A549 (cell line): ENCODE results near the gene VEGFC. TPM values are rescaled to one million over a fixed set of nuclear protein-coding genes. Genes with fewer than 3 reads are reported as not detected.

Experiments used
- ATAC-seq, 2 experiments: fragments of 200-7000 bp in 1 of 2; fragments of >200 bp in 1 of 2; cut with Nextera tagmentation in 1 of 2; cut with Tn5 transposase in 1 of 2; 3 replicates each; pipeline versions ENCODE4 v1.8.0 to v1.9.1; 2018 to 2020; ENCODE audit warnings: mild to moderate bottlenecking in 1 of 2, moderate library complexity in 1 of 2
- CTCF ChIA-PET: fragments of 300-600 bp; sonication (Branson Sonifier 250); formaldehyde crosslinking; extraction: SDS; loops from one replicate; lab custom pipeline; 2021; ENCODE audit warnings: antibody characterized with exemption, inconsistent platforms; lab: Yijun Ruan, JAX
- POLR2A ChIA-PET: fragments of 350-600 bp; formaldehyde crosslinking; extraction: SDS; loops from one replicate; lab custom pipeline; 2021; ENCODE audit warnings: antibody characterized with exemption, inconsistent platforms; lab: Yijun Ruan, JAX
- DNase-seq, 2 experiments: peaks; one replicate each; pipeline versions ENCODE4 v3.0.0 to v3.0.0-alpha.2; 2011 to 2016; ENCODE audit warnings: low read depth in 1 of 2, low spot score in 1 of 2
- FAIRE-seq: peaks from 2 replicates; lab custom pipeline; 2011; peaks lifted over from hg19 to GRCh38; lab: Jason Lieb, UNC
- H3K27ac ChIP-seq, 2 experiments: fragments of >200 bp; sonication (Bioruptor Twin); formaldehyde crosslinking; 3 replicates each; pipeline ENCODE4 v1.5.1; 2016 to 2017
- H3K4me1 ChIP-seq: fragments of >200 bp; sonication (Bioruptor Twin); formaldehyde crosslinking; 3 replicates; pipeline ENCODE4 v1.6.1; 2016
- H3K4me2 ChIP-seq: fragments of >200 bp; sonication (Bioruptor Twin); formaldehyde crosslinking; 3 replicates; pipeline ENCODE4 v1.6.1; 2016
- H3K4me3 ChIP-seq: fragments of >200 bp; sonication (Bioruptor Twin); formaldehyde crosslinking; 3 replicates; pipeline ENCODE4 v1.5.1; 2016
- H3K9me3 ChIP-seq: fragments of >200 bp; sonication (Bioruptor Twin); formaldehyde crosslinking; 3 replicates; pipeline ENCODE4 v1.6.1; 2016
- CBX2 ChIP-seq: fragments of 200-600 bp; sonication (generic); IDR thresholded peaks from 2 replicates; pipeline ENCODE4 v1.6.1; 2016; ENCODE audit warnings: low read depth, mild to moderate bottlenecking, borderline replicate concordance
- CHD2 ChIP-seq: fragments of 150-350 bp; IDR thresholded peaks from 2 replicates; pipeline ENCODE4 v1.6.1; 2014; ENCODE audit warnings: low read length; ENCODE audit not compliant: partially characterized antibody
- CHD4 ChIP-seq: fragments of 200-600 bp; sonication (generic); IDR thresholded peaks from 2 replicates; pipeline ENCODE4 v1.6.1; 2016; ENCODE audit warnings: antibody characterized with exemption, mild to moderate bottlenecking, borderline replicate concordance
- EHMT2 ChIP-seq: fragments of 200-600 bp; sonication (generic); IDR thresholded peaks from 2 replicates; pipeline ENCODE4 v1.6.1; 2016; ENCODE audit warnings: antibody characterized with exemption, low read depth, mild to moderate bottlenecking, moderate library complexity
- FOSL2 ChIP-seq, 2 experiments: fragments of 450-650 bp in 1 of 2; fragments of >200 bp in 1 of 2; sonication (Bioruptor Twin) in 1 of 2; formaldehyde crosslinking; IDR thresholded peaks; 2 replicates each; pipeline versions ENCODE4 v1.5.0 to v1.6.1; 2016 to 2020; ENCODE audit warnings: mild to moderate bottlenecking in 1 of 2, moderate library complexity in 1 of 2
- FOXS1 ChIP-seq: fragments of 250-450 bp; sonication (Bioruptor Pico); IDR thresholded peaks from 2 replicates; pipeline ENCODE4 v1.5.0; 2020; ENCODE audit warnings: mild to moderate bottlenecking, moderate library complexity
- HDAC2 ChIP-seq: fragments of 200-600 bp; sonication (generic); IDR thresholded peaks from 2 replicates; pipeline ENCODE4 v1.6.1; 2016
- HES2 ChIP-seq: fragments of >200 bp; sonication (Bioruptor Twin); formaldehyde crosslinking; IDR thresholded peaks from 2 replicates; pipeline ENCODE4 v1.6.1; 2016
- JUN ChIP-seq, 2 experiments: fragments of >200 bp; sonication (Bioruptor Twin); formaldehyde crosslinking; IDR thresholded peaks; 2 replicates in 1 of 2; 3 replicates in 1 of 2; pipeline ENCODE4 v1.6.1; 2016 to 2017
- JUNB ChIP-seq: fragments of >200 bp; sonication (Bioruptor Twin); formaldehyde crosslinking; IDR thresholded peaks from 2 replicates; pipeline ENCODE4 v1.6.1; 2016
- KDM1A ChIP-seq: fragments of 200-600 bp; sonication (generic); IDR thresholded peaks from 2 replicates; pipeline ENCODE4 v1.6.1; 2016; ENCODE audit warnings: low read depth, mild to moderate bottlenecking
- KDM5A ChIP-seq: fragments of 200-600 bp; sonication (generic); IDR thresholded peaks from 2 replicates; pipeline ENCODE4 v1.6.1; 2016; ENCODE audit warnings: antibody characterized with exemption, mild to moderate bottlenecking
- NFE2L2 ChIP-seq: fragments of 150-350 bp; conservative IDR thresholded peaks from 2 replicates; pipeline ENCODE4 v1.6.1; 2014; ENCODE audit warnings: low read length
- POLR2AphosphoS2 ChIP-seq: conservative IDR thresholded peaks from 2 replicates; pipeline ENCODE4 v1.6.1; 2012; ENCODE audit warnings: low read length, improper control_type of control experiment, inconsistent platforms
- RFX5 ChIP-seq: fragments of 450-650 bp; IDR thresholded peaks from 2 replicates; pipeline ENCODE4 v1.7.1; 2014; ENCODE audit warnings: antibody characterized with exemption, mild to moderate bottlenecking, moderate library complexity
- ZSCAN20 ChIP-seq: fragments of 250-450 bp; sonication (Bioruptor Pico); IDR thresholded peaks from 2 replicates; pipeline ENCODE4 v1.8.0; 2022; ENCODE audit warnings: mild to moderate bottlenecking, moderate library complexity
- WGBS: methylation state at CpG from one replicate; pipeline ENCODE4 v1.1.6; 2017; ENCODE audit errors: missing lambda C conversion rate; 5-methylcytosine and 5-hydroxymethylcytosine counted together
- polyA plus RNA-seq, 4 experiments: library from polyadenylated mRNA; depleted of rRNA in 3 of 4; stranded (reverse); fragments of >200 nt; fragmentation: RNase III in 1 of 4; extraction: RNeasy Plus Mini Kit Qiagen cat#74134 plus additional on column Dnase treatment in 1 of 4; gene quantifications; 2 replicates in 3 of 4; 3 replicates in 1 of 4; pipeline ENCODE4 v1.2.3, GENCODE V29; 2011 to 2017
- TF ChIP-seq, protein P1 (sequence below): fragments of 200-600 bp; sonication (generic); IDR thresholded peaks from 2 replicates; pipeline ENCODE4 v1.6.1; 2016; ENCODE audit warnings: antibody characterized with exemption, mild to moderate bottlenecking, moderate library complexity
- TF ChIP-seq, protein P2 (sequence below): fragments of 450-650 bp; IDR thresholded peaks from 2 replicates; pipeline ENCODE4 v1.6.1; 2014; ENCODE audit warnings: antibody characterized with exemption
- TF ChIP-seq, protein P3 (sequence below): fragments of 250-450 bp; sonication (Bioruptor Pico); IDR thresholded peaks from 2 replicates; pipeline ENCODE4 v1.5.0; 2020; ENCODE audit warnings: low read depth, mild to moderate bottlenecking, moderate library complexity
- TF ChIP-seq, protein P4 (sequence below): fragments of 150-350 bp; IDR thresholded peaks from 2 replicates; pipeline ENCODE4 v1.6.1; 2014; ENCODE audit warnings: low read depth, mild to moderate bottlenecking, low read length
- TF ChIP-seq, protein P5 (sequence below): fragments of 250-450 bp; sonication (Bioruptor Pico); IDR thresholded peaks from 2 replicates; pipeline ENCODE4 v1.5.0; 2021; ENCODE audit warnings: mild to moderate bottlenecking, moderate library complexity, borderline replicate concordance

Gene VEGFC
- polyA plus RNA-seq, 2 of the 4 experiments (the other 2 are of a cell fraction): 11.6 to 14.4 TPM

DNA sequence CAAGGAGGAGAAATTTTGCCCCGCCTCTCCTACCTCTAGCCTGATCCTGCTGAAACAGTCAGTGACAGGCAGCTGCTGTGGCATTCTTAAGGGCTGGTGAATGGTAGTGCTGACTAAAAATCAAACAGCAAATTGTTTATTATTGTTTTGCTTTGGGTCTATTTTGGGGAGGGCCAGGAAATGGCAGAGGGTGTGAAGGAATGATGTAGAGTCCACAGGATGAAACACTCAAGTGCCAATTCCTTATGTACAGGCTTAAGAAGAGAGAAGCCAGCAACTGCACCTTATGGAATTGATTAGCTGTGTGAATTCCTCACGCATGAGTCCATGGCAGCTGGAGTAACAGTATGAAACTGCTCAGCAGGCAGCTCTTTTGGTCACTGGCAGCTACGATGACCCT lies 39.7 kb downstream of the VEGFC start (continued):
- TF ChIP-seq RFX5 (no peak), NFE2L2 (no peak), KDM1A (no peak)

- ATAC-seq: no peak
- H3K4me3 ChIP-seq: no peak overlapping the region
- FAIRE-seq: no peak
- no peak overlapping the region for H3K27ac ChIP-seq
- TF ChIP-seq HDAC2 (no peak), EHMT2 (no peak), KDM1A (no peak), CBX2 (no peak), POLR2AphosphoS2 (no peak)
- no peaks in the 10 kb centered on the region for H3K9me3 ChIP-seq
- ChIA-PET CTCF (no interaction called here), POLR2A (no interaction called here)
- no peak overlapping the region for H3K4me2 ChIP-seq
- no peak for DNase-seq
- 83% methylated on average over 6 of the region's 6 CpGs for WGBS
- peaks cover 23% of the 10 kb centered on the region for H3K4me1 ChIP-seq
Measured at GRCh38 chr4:176752191-176752749, 40.5 kb downstream of the VEGFC start.

GRCh38 chr4:176751061-176751460 lies 41.7 kb downstream of the VEGFC start:
- 53% methylated on average over 2 of the region's 2 CpGs for WGBS
- Histone ChIP-seq H3K9me3 (no peaks in the 10 kb centered on the region), H3K4me3 (no peak overlapping the region), H3K4me1 (peaks cover 26% of the 10 kb centered on the region), H3K4me2 (no peak overlapping the region; the same call in 2 of the 3 replicates), H3K27ac (no peak overlapping the region)
- FAIRE-seq (no peak), DNase-seq (no peak), ATAC-seq (no peak)
- TF ChIP-seq KDM5A: no peak
- no peak for TF ChIP-seq ZSCAN20
- no peak for TF ChIP-seq HES2
- TF ChIP-seq, protein P1, sequence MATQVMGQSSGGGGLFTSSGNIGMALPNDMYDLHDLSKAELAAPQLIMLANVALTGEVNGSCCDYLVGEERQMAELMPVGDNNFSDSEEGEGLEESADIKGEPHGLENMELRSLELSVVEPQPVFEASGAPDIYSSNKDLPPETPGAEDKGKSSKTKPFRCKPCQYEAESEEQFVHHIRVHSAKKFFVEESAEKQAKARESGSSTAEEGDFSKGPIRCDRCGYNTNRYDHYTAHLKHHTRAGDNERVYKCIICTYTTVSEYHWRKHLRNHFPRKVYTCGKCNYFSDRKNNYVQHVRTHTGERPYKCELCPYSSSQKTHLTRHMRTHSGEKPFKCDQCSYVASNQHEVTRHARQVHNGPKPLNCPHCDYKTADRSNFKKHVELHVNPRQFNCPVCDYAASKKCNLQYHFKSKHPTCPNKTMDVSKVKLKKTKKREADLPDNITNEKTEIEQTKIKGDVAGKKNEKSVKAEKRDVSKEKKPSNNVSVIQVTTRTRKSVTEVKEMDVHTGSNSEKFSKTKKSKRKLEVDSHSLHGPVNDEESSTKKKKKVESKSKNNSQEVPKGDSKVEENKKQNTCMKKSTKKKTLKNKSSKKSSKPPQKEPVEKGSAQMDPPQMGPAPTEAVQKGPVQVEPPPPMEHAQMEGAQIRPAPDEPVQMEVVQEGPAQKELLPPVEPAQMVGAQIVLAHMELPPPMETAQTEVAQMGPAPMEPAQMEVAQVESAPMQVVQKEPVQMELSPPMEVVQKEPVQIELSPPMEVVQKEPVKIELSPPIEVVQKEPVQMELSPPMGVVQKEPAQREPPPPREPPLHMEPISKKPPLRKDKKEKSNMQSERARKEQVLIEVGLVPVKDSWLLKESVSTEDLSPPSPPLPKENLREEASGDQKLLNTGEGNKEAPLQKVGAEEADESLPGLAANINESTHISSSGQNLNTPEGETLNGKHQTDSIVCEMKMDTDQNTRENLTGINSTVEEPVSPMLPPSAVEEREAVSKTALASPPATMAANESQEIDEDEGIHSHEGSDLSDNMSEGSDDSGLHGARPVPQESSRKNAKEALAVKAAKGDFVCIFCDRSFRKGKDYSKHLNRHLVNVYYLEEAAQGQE: no peak
- TF ChIP-seq, protein P2, sequence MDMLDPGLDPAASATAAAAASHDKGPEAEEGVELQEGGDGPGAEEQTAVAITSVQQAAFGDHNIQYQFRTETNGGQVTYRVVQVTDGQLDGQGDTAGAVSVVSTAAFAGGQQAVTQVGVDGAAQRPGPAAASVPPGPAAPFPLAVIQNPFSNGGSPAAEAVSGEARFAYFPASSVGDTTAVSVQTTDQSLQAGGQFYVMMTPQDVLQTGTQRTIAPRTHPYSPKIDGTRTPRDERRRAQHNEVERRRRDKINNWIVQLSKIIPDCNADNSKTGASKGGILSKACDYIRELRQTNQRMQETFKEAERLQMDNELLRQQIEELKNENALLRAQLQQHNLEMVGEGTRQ: no peak
- TF ChIP-seq FOXS1 (CRISPR knock-in tag): no peak
- TF ChIP-seq JUN (IDR thresholded peaks at IDR 0.05): no peak
- no peak for TF ChIP-seq CHD4
- no peak for TF ChIP-seq FOSL2 (IDR thresholded peaks at IDR 0.05)
- no peak for TF ChIP-seq FOSL2 (CRISPR knock-in tag; IDR thresholded peaks at IDR 0.05)
- TF ChIP-seq, protein P3, sequence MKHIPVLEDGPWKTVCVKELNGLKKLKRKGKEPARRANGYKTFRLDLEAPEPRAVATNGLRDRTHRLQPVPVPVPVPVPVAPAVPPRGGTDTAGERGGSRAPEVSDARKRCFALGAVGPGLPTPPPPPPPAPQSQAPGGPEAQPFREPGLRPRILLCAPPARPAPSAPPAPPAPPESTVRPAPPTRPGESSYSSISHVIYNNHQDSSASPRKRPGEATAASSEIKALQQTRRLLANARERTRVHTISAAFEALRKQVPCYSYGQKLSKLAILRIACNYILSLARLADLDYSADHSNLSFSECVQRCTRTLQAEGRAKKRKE (CRISPR knock-in tag): no peak
- TF ChIP-seq CHD2: no peak
- no peak for TF ChIP-seq JUNB
- TF ChIP-seq, protein P4, sequence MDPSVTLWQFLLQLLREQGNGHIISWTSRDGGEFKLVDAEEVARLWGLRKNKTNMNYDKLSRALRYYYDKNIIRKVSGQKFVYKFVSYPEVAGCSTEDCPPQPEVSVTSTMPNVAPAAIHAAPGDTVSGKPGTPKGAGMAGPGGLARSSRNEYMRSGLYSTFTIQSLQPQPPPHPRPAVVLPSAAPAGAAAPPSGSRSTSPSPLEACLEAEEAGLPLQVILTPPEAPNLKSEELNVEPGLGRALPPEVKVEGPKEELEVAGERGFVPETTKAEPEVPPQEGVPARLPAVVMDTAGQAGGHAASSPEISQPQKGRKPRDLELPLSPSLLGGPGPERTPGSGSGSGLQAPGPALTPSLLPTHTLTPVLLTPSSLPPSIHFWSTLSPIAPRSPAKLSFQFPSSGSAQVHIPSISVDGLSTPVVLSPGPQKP: no peak
- no peak for TF ChIP-seq CBX2
- TF ChIP-seq, protein P5, sequence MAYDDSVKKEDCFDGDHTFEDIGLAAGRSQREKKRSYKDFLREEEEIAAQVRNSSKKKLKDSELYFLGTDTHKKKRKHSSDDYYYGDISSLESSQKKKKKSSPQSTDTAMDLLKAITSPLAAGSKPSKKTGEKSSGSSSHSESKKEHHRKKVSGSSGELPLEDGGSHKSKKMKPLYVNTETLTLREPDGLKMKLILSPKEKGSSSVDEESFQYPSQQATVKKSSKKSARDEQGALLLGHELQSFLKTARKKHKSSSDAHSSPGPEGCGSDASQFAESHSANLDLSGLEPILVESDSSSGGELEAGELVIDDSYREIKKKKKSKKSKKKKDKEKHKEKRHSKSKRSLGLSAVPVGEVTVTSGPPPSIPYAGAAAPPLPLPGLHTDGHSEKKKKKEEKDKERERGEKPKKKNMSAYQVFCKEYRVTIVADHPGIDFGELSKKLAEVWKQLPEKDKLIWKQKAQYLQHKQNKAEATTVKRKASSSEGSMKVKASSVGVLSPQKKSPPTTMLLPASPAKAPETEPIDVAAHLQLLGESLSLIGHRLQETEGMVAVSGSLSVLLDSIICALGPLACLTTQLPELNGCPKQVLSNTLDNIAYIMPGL (CRISPR knock-in tag): no peak
- no peak for TF ChIP-seq KDM1A
- ChIA-PET CTCF (interaction anchor here (1.3 kb wide), 1 partner anchor 17 kb away, joined by 3 read pairs; no protein-coding TSS in a partner anchor), POLR2A (no interaction called here)
